COR-L47 (cell line): Measurements from ENCODE around the gene VASH2.
A peak's percentile ranks its signal among the peaks of the same experiment; 100 is the strongest.
"Not testable (repeated sequence)": the region's sequence is repeated elsewhere in the genome, so short reads cannot be mapped to it uniquely, and the experiment has no call there.

Experiments
- DNase-seq: peaks from one replicate; lab custom pipeline; 2025; lab: John Stamatoyannopoulos, UW

The VASH2 gene

GRCh38 chr1:212950243-212951125, at the start of gene VASH2:
VASH2 (plus strand) TSS chr1:212950541; CDS start chr1:212951543, 1,002 bp downstream.
- peak; percentile 80 for DNase-seq

- DNase-seq: no peak
Measured at GRCh38 chr1:212901290-212901689, 49.1 kb upstream of the VASH2 start.

- DNase-seq: no peak
Measured at GRCh38 chr1:212902054-212902453, 48.3 kb upstream of the VASH2 start.

GRCh38 chr1:212903664-212904063, 46.7 kb upstream of the VASH2 start:
- no peak for DNase-seq

- DNase-seq: not testable (repeated sequence)
Measured at GRCh38 chr1:212908071-212908470, 42.3 kb upstream of the VASH2 start.

GRCh38 chr1:212908971-212909370, 41.4 kb upstream of the VASH2 start:
- no peak for DNase-seq

- DNase-seq: no peak
Measured at GRCh38 chr1:212909652-212910063, 40.7 kb upstream of the VASH2 start.

- not testable (repeated sequence) for DNase-seq
Measured at GRCh38 chr1:212910213-212910612, 40.1 kb upstream of the VASH2 start.

- not testable (repeated sequence) for DNase-seq
Measured at GRCh38 chr1:212913638-212914037, 36.7 kb upstream of the VASH2 start.

- DNase-seq: not testable (repeated sequence)
Measured at GRCh38 chr1:212914110-212914509, 36.2 kb upstream of the VASH2 start.

- no peak for DNase-seq
Measured at GRCh38 chr1:212914789-212915188, 35.6 kb upstream of the VASH2 start.

GRCh38 chr1:212915245-212916091, 34.9 kb upstream of the VASH2 start:
- DNase-seq: peak; percentile 41

- no peak for DNase-seq
Measured at GRCh38 chr1:212916481-212917133, 33.7 kb upstream of the VASH2 start.

GRCh38 chr1:212917134-212917485, 33.2 kb upstream of the VASH2 start:
- DNase-seq: no peak

- DNase-seq: no peak
Measured at GRCh38 chr1:212917858-212918257, 32.5 kb upstream of the VASH2 start.

- DNase-seq: no peak
Measured at GRCh38 chr1:212918824-212919223, 31.5 kb upstream of the VASH2 start.

- DNase-seq: no peak
Measured at GRCh38 chr1:212920246-212920645, 30.1 kb upstream of the VASH2 start.

- no peak for DNase-seq
Measured at GRCh38 chr1:212920896-212921295, 29.4 kb upstream of the VASH2 start.

- DNase-seq: no peak
Measured at GRCh38 chr1:212922016-212922415, 28.3 kb upstream of the VASH2 start.

- no peak for DNase-seq
Measured at GRCh38 chr1:212926372-212926771, 24.0 kb upstream of the VASH2 start.

- no peak for DNase-seq
Measured at GRCh38 chr1:212928323-212929291, 21.7 kb upstream of the VASH2 start.
